ENCODE measurements around the gene GPS2.

- TF ChIP-seq RFX5 (IDR thresholded peaks at IDR 0.05; ENCODE audit: low read depth, low read length), result no peak
- TF ChIP-seq CTCF (conservative IDR thresholded peaks at IDR 0.05; ENCODE audit: low read depth, low read length), result no peak
These were observed 30.2 kb downstream of the GPS2 start for GRCh38 chr17:7284911-7285310.

Data from IMR-90 (cell line).